H1 (cell line): ENCODE results near the gene SLX9.

Experiments used
- CEBPB ChIP-seq: IDR thresholded peaks from 2 replicates; pipeline ENCODE4 v1.6.1; 2012; ENCODE audit warnings: low read depth, low read length
- CREB1 ChIP-seq: IDR thresholded peaks from 2 replicates; pipeline ENCODE4 v1.6.1; 2012; ENCODE audit warnings: inconsistent platforms
- CTCF ChIP-seq, 3 experiments: IDR thresholded peaks; 1 replicate in 2 of 3; 2 replicates in 1 of 3; pipeline versions ENCODE4 v1.5.1 to v1.6.1; 2011; ENCODE audit warnings: low read length in 3 of 3, mild to moderate bottlenecking in 3 of 3, inconsistent platforms in 2 of 3, low read depth in 1 of 3, moderate library complexity in 1 of 3; ENCODE audit not compliant: insufficient read depth in 1 of 3; ENCODE audit errors: control extremely low read depth in 1 of 3
- GABPA ChIP-seq: IDR thresholded peaks from 2 replicates; pipeline ENCODE4 v1.6.1; 2011; ENCODE audit warnings: mild to moderate bottlenecking, low read length, moderate library complexity, borderline replicate concordance; ENCODE audit not compliant: insufficient read depth
- MAX ChIP-seq: IDR thresholded peaks from 2 replicates; pipeline ENCODE4 v1.6.1; 2012; ENCODE audit warnings: inconsistent platforms
- POLR2AphosphoS5 ChIP-seq: IDR thresholded peaks from 2 replicates; pipeline ENCODE4 v1.6.1; 2011; ENCODE audit warnings: low read depth, low read length
- USF2 ChIP-seq: IDR thresholded peaks from 2 replicates; pipeline ENCODE4 v1.6.1; 2011; ENCODE audit warnings: low read length, improper control_type of control experiment

- TF ChIP-seq USF2 (no peak), GABPA (no peak), MAX (no peak), CTCF (IDR thresholded peaks at IDR 0.05; ENCODE audit: control extremely low read depth in 1 of 3, insufficient read depth in 1 of 3, low read depth in 1 of 3, low read length in 3 of 3) (no peak), CREB1 (no peak), CEBPB (no peak), POLR2AphosphoS5 (no peak)
Observed at GRCh38 chr21:44903689-44904088, 36.1 kb upstream of the SLX9 start.
